ENCODE results near the gene CCNY. TPM values are rescaled to one million over a fixed set of nuclear protein-coding genes. Genes with fewer than 3 reads are reported as not detected.

The CCNY gene
- total and polyA plus RNA-seq, 4 donors, result 25.5 to 95.9 (median 54.4) TPM

GRCh38 chr10:35409094-35409582, 72.8 kb downstream of the CCNY start:
- ATAC-seq (ENCODE audit: low FRiP score) (peak; percentile 79), DNase-seq (peak in 1 of 2 donors; percentile 58)
- Histone ChIP-seq H3K27me3 (ENCODE audit: control insufficient read depth in 1 of 2, insufficient read depth in 2 of 2, low read length in 1 of 2) (no peaks in the 10 kb centered on the region), H3K9me3 (ENCODE audit: control insufficient read depth, low read length) (no peaks in the 10 kb centered on the region), H3K4me3 (ENCODE audit: low read length in 2 of 2) (no peak overlapping the region), H3K4me1 (ENCODE audit: control insufficient read depth in 1 of 2, insufficient read depth in 2 of 2, low read length in 2 of 2) (peaks cover 0 to 2% of the 10 kb centered on the region in 2 donors), H3K36me3 (ENCODE audit: control insufficient read depth in 1 of 2, insufficient read depth in 2 of 2, low read length in 1 of 2) (no peaks in the 10 kb centered on the region), H3K27ac (ENCODE audit: low read depth in 1 of 2, low read length in 2 of 2) (peak overlapping the region in 1 of 2 donors; percentile 74)
- 11 to 34% methylated on average over 2 of the region's 2 CpGs for WGBS, 2 donors
- intact Hi-C loops (cut with DNase I), result no loop called here

- WGBS, 2 donors, result 82 to 100% methylated on average over 1 of the region's 1 CpG
These were observed 73.5 kb downstream of the CCNY start for GRCh38 chr10:35409808-35410207.

GRCh38 chr10:35412003-35412723, 75.9 kb downstream of the CCNY start:
- intact Hi-C loops (cut with DNase I), result no loop called here
- Histone ChIP-seq H3K9me3 (ENCODE audit: control insufficient read depth, low read length) (no peaks in the 10 kb centered on the region), H3K36me3 (ENCODE audit: control insufficient read depth in 1 of 2, insufficient read depth in 2 of 2, low read length in 1 of 2) (no peaks in the 10 kb centered on the region), H3K4me3 (ENCODE audit: low read length in 2 of 2) (no peak overlapping the region), H3K4me1 (ENCODE audit: control insufficient read depth in 1 of 2, insufficient read depth in 2 of 2, low read length in 2 of 2) (peaks cover 0 to 2% of the 10 kb centered on the region in 2 donors), H3K27ac (ENCODE audit: low read depth in 1 of 2, low read length in 2 of 2) (no peak overlapping the region), H3K27me3 (ENCODE audit: control insufficient read depth in 1 of 2, insufficient read depth in 2 of 2, low read length in 1 of 2) (no peaks in the 10 kb centered on the region)
- WGBS, 2 donors, result 91 to 97% methylated on average over 4 of the region's 4 CpGs
- DNase-seq (no peak), ATAC-seq (ENCODE audit: low FRiP score) (no peak)

More at GRCh38 chr10:35409808-35410207, 73.5 kb downstream of the CCNY start:
- DNase-seq (no peak), ATAC-seq (ENCODE audit: low FRiP score) (no peak)
- no peak overlapping the region for H3K4me3 ChIP-seq (ENCODE audit: low read length in 2 of 2)
- peak overlapping the region in 1 of 2 donors; percentile 19 for H3K27ac ChIP-seq (ENCODE audit: low read depth in 1 of 2, low read length in 2 of 2)
- H3K27me3 ChIP-seq (ENCODE audit: control insufficient read depth in 1 of 2, insufficient read depth in 2 of 2, low read length in 1 of 2), result no peaks in the 10 kb centered on the region
- peaks cover 0 to 2% of the 10 kb centered on the region in 2 donors for H3K4me1 ChIP-seq (ENCODE audit: control insufficient read depth in 1 of 2, insufficient read depth in 2 of 2, low read length in 2 of 2)
- H3K9me3 ChIP-seq (ENCODE audit: control insufficient read depth, low read length), result no peaks in the 10 kb centered on the region
- H3K36me3 ChIP-seq (ENCODE audit: control insufficient read depth in 1 of 2, insufficient read depth in 2 of 2, low read length in 1 of 2), result no peaks in the 10 kb centered on the region
- intact Hi-C loops (cut with DNase I), result no loop called here

- H3K4me1 ChIP-seq (ENCODE audit: control insufficient read depth in 1 of 2, insufficient read depth in 2 of 2, low read length in 2 of 2), result peaks cover 0 to 2% of the 10 kb centered on the region in 2 donors
- H3K27ac ChIP-seq (ENCODE audit: low read depth in 1 of 2, low read length in 2 of 2), result no peak overlapping the region
- no peak overlapping the region for H3K4me3 ChIP-seq (ENCODE audit: low read length in 2 of 2)
- WGBS, 2 donors, result 92 to 94% methylated on average over 4 of the region's 4 CpGs
- H3K27me3 ChIP-seq (ENCODE audit: control insufficient read depth in 1 of 2, insufficient read depth in 2 of 2, low read length in 1 of 2), result no peaks in the 10 kb centered on the region
- ATAC-seq (ENCODE audit: low FRiP score) (no peak), DNase-seq (no peak)
- H3K9me3 ChIP-seq (ENCODE audit: control insufficient read depth, low read length), result no peaks in the 10 kb centered on the region
- intact Hi-C loops (cut with DNase I), result no loop called here
- no peaks in the 10 kb centered on the region for H3K36me3 ChIP-seq (ENCODE audit: control insufficient read depth in 1 of 2, insufficient read depth in 2 of 2, low read length in 1 of 2)
These were observed 76.7 kb downstream of the CCNY start for GRCh38 chr10:35412900-35413491.

- H3K27me3 ChIP-seq (ENCODE audit: control insufficient read depth in 1 of 2, insufficient read depth in 2 of 2, low read length in 1 of 2), result no peaks in the 10 kb centered on the region
- intact Hi-C loops (cut with DNase I), result no loop called here
- ATAC-seq (ENCODE audit: low FRiP score), result no peak
- WGBS, 2 donors, result 84 to 85% methylated on average over 12 of the region's 12 CpGs
- H3K4me3 ChIP-seq (ENCODE audit: low read length in 2 of 2), result no peak overlapping the region
- no peaks in the 10 kb centered on the region for H3K36me3 ChIP-seq (ENCODE audit: control insufficient read depth in 1 of 2, insufficient read depth in 2 of 2, low read length in 1 of 2)
- no peaks in the 10 kb centered on the region for H3K4me1 ChIP-seq (ENCODE audit: control insufficient read depth in 1 of 2, insufficient read depth in 2 of 2, low read length in 2 of 2)
- H3K27ac ChIP-seq (ENCODE audit: low read depth in 1 of 2, low read length in 2 of 2), result no peak overlapping the region
- DNase-seq, result no peak
- H3K9me3 ChIP-seq (ENCODE audit: control insufficient read depth, low read length), result no peaks in the 10 kb centered on the region
These were observed 77.9 kb downstream of the CCNY start for GRCh38 chr10:35413985-35414861.

- Histone ChIP-seq H3K4me1 (ENCODE audit: control insufficient read depth in 1 of 2, insufficient read depth in 2 of 2, low read length in 2 of 2) (no peaks in the 10 kb centered on the region), H3K27me3 (ENCODE audit: control insufficient read depth in 1 of 2, insufficient read depth in 2 of 2, low read length in 1 of 2) (no peaks in the 10 kb centered on the region), H3K27ac (ENCODE audit: low read depth in 1 of 2, low read length in 2 of 2) (no peak overlapping the region), H3K36me3 (ENCODE audit: control insufficient read depth in 1 of 2, insufficient read depth in 2 of 2, low read length in 1 of 2) (no peaks in the 10 kb centered on the region), H3K9me3 (ENCODE audit: control insufficient read depth, low read length) (no peaks in the 10 kb centered on the region), H3K4me3 (ENCODE audit: low read length in 2 of 2) (no peak overlapping the region)
- no peak for DNase-seq
- no peak for ATAC-seq (ENCODE audit: low FRiP score)
- intact Hi-C loops (cut with DNase I), result no loop called here
- WGBS, 2 donors, result 91 to 96% methylated on average over 5 of the region's 5 CpGs
These were observed 79.2 kb downstream of the CCNY start for GRCh38 chr10:35415505-35415904.

GRCh38 chr10:35416619-35417312, 80.5 kb downstream of the CCNY start:
- H3K27me3 ChIP-seq (ENCODE audit: control insufficient read depth in 1 of 2, insufficient read depth in 2 of 2, low read length in 1 of 2), result no peaks in the 10 kb centered on the region
- H3K9me3 ChIP-seq (ENCODE audit: control insufficient read depth, low read length), result no peaks in the 10 kb centered on the region
- no peak overlapping the region for H3K27ac ChIP-seq (ENCODE audit: low read depth in 1 of 2, low read length in 2 of 2)
- DNase-seq (no peak), ATAC-seq (ENCODE audit: low FRiP score) (no peak)
- no peaks in the 10 kb centered on the region for H3K4me1 ChIP-seq (ENCODE audit: control insufficient read depth in 1 of 2, insufficient read depth in 2 of 2, low read length in 2 of 2)
- WGBS, 2 donors, result 74 to 79% methylated on average over 8 of the region's 8 CpGs
- H3K36me3 ChIP-seq (ENCODE audit: control insufficient read depth in 1 of 2, insufficient read depth in 2 of 2, low read length in 1 of 2), result no peaks in the 10 kb centered on the region
- intact Hi-C loops (cut with DNase I), result no loop called here
- no peak overlapping the region for H3K4me3 ChIP-seq (ENCODE audit: low read length in 2 of 2)

- 63 to 66% methylated on average over 1 of the region's 1 CpG for WGBS, 2 donors
- no peak overlapping the region for H3K27ac ChIP-seq (ENCODE audit: low read depth in 1 of 2, low read length in 2 of 2)
- ATAC-seq (ENCODE audit: low FRiP score), result no peak
- intact Hi-C loops (cut with DNase I), result no loop called here
- no peaks in the 10 kb centered on the region for H3K9me3 ChIP-seq (ENCODE audit: control insufficient read depth, low read length)
- no peaks in the 10 kb centered on the region for H3K4me1 ChIP-seq (ENCODE audit: control insufficient read depth in 1 of 2, insufficient read depth in 2 of 2, low read length in 2 of 2)
- H3K27me3 ChIP-seq (ENCODE audit: control insufficient read depth in 1 of 2, insufficient read depth in 2 of 2, low read length in 1 of 2), result no peaks in the 10 kb centered on the region
- H3K36me3 ChIP-seq (ENCODE audit: control insufficient read depth in 1 of 2, insufficient read depth in 2 of 2, low read length in 1 of 2), result no peaks in the 10 kb centered on the region
- DNase-seq, result no peak
- no peak overlapping the region for H3K4me3 ChIP-seq (ENCODE audit: low read length in 2 of 2)
These were observed 81.0 kb downstream of the CCNY start for GRCh38 chr10:35417313-35417625.
